GM19035 (cell line): ENCODE results near the gene PSRC1.

Source experiments
- ATAC-seq: cut with Tn5 transposase; IDR thresholded peaks from one replicate; pipeline ENCODE4 v1.9.1; 2021; ENCODE audit not compliant: unreplicated experiment

PSRC1 gene

GRCh38 chr1:109248797-109249629, 33.9 kb downstream of the PSRC1 start, which contains the start of gene CELSR2:
CELSR2 (plus strand) TSS chr1:109249539; CDS start chr1:109250080, 541 bp downstream.
- peak; percentile 81 for ATAC-seq

- ATAC-seq: no peak
Observed at GRCh38 chr1:109248444-109248796, 34.5 kb downstream of the PSRC1 start.

- ATAC-seq: no peak
Observed at GRCh38 chr1:109247401-109248365, 35.3 kb downstream of the PSRC1 start.

- no peak for ATAC-seq
Observed at GRCh38 chr1:109246141-109246551, 36.8 kb downstream of the PSRC1 start.

GRCh38 chr1:109243860-109244552, 38.9 kb downstream of the PSRC1 start:
- ATAC-seq: no peak

GRCh38 chr1:109243221-109243620, 39.7 kb downstream of the PSRC1 start:
- ATAC-seq: no peak

- ATAC-seq: no peak
Observed at GRCh38 chr1:109242387-109242786, 40.6 kb downstream of the PSRC1 start.

- no peak for ATAC-seq
Observed at GRCh38 chr1:109241841-109242345, 41.1 kb downstream of the PSRC1 start.

- ATAC-seq: no peak
Observed at GRCh38 chr1:109241344-109241743, 41.6 kb downstream of the PSRC1 start.

GRCh38 chr1:109240158-109241152, 42.5 kb downstream of the PSRC1 start:
- no peak for ATAC-seq

- peak; percentile 64 for ATAC-seq
Observed at GRCh38 chr1:109239409-109240068, 43.4 kb downstream of the PSRC1 start.

GRCh38 chr1:109239047-109239408, 43.9 kb downstream of the PSRC1 start:
- no peak for ATAC-seq

GRCh38 chr1:109238382-109238781, 44.6 kb downstream of the PSRC1 start:
- ATAC-seq: no peak

- no peak for ATAC-seq
Observed at GRCh38 chr1:109237512-109237911, 45.4 kb downstream of the PSRC1 start.

- ATAC-seq: no peak
Observed at GRCh38 chr1:109235137-109235536, 47.8 kb downstream of the PSRC1 start.

GRCh38 chr1:109231066-109231465, 51.9 kb downstream of the PSRC1 start:
- no peak for ATAC-seq
